ENCODE measurements around the gene SRCAP.

GRCh38 chr16:30787613-30788378 lies 88.8 kb downstream of the SRCAP start:
- no peak for TF ChIP-seq CTCF (conservative IDR thresholded peaks at IDR 0.05)
- TF ChIP-seq EZH2 (IDR thresholded peaks at IDR 0.05; ENCODE audit: low read depth) = no peak

Data from PC-9 (cell line).